ENCODE measurements around the gene CYP4F8.
"Not testable (repeated sequence)": the region's sequence is repeated elsewhere in the genome, so short reads cannot be mapped to it uniquely, and the experiment has no call there.

CYP4F8 gene

GRCh38 chr19:15644816-15645215 is 29.8 kb downstream of the CYP4F8 start:
- DNase-seq: no peak

GRCh38 chr19:15649526-15649925 is 34.5 kb downstream of the CYP4F8 start:
- DNase-seq: no peak

GRCh38 chr19:15650123-15650522 is 35.1 kb downstream of the CYP4F8 start:
- not testable (repeated sequence) for DNase-seq

- no peak for DNase-seq
These were observed 36.8 kb downstream of the CYP4F8 start for GRCh38 chr19:15651791-15652190.

DNA sequence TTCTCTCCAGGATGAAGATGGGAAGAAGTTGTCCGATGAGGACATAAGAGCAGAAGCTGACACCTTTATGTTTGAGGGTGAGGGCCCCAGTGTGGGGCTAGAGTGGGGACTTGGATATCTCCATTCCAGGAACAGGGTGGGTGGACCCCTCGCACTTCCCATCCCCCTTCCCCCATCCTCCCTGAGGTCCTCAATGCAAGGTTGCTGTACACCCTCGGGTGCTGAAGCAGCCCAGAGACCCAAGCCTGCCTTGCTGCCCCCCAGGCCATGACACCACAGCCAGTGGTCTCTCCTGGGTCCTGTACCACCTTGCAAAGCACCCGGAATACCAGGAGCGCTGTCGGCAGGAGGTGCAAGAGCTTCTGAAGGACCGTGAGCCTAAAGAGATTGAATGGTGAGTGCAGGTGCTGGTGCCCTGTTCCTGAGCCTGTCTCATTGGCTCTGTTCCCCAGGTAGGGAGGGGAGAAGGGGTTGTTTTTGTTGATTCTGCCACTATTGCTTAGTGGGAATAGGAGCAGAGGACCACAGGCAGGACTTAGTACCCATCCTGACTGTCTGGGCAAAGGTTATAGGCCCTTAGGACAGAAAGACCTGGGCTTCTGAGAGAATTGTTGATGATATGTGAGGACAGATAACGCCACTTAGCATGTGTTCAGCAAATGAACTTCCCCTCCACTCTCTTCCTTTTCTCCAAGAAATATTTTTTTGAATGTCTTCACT is 37.7 kb downstream of the CYP4F8 start:
- no peak for DNase-seq

DNA sequence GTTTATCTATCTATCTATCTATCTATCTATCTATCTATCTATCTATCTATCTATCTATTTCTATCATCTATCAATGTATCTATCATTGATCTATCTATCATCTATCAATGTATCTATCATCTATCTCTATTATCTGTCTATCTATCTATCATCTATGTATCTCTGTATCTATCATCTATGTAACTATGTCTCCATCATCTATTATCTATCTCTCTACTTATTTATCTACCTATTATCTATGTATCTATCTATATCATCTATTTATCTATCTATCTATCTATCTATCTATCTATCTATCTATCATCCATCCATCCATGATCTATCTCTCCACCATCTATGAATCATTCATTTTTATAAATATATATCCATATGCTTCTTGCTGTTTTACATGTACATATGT is 41.4 kb downstream of the CYP4F8 start:
- no peak for DNase-seq

GRCh38 chr19:15663247-15663646 is 48.2 kb downstream of the CYP4F8 start:
- DNase-seq: no peak

- DNase-seq: no peak
These were observed 51.2 kb downstream of the CYP4F8 start for GRCh38 chr19:15666186-15666585.

- no peak for DNase-seq
These were observed 51.9 kb downstream of the CYP4F8 start for GRCh38 chr19:15666883-15667282.

DNA sequence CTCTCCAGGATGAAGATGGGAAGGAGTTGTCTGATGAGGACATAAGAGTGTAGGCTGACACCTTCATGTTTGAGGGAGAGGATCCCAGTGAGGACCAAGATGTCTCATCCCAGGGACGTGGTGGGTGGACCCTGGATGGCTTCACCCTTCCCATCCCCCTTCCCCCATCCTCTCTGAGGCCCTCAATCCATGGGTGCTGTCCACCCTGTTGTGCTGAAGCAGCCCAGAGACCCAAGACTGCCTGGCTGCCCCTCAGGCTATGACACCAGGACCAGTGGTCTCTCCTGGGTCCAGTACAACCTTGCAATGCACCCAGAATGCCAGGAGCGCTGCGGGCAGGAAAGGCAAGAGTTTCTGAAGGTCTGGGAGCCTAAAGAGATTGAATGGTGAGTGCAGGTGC is 54.4 kb downstream of the CYP4F8 start:
- no peak for DNase-seq

GRCh38 chr19:15669891-15670290 is 54.9 kb downstream of the CYP4F8 start:
- no peak for DNase-seq

DNA sequence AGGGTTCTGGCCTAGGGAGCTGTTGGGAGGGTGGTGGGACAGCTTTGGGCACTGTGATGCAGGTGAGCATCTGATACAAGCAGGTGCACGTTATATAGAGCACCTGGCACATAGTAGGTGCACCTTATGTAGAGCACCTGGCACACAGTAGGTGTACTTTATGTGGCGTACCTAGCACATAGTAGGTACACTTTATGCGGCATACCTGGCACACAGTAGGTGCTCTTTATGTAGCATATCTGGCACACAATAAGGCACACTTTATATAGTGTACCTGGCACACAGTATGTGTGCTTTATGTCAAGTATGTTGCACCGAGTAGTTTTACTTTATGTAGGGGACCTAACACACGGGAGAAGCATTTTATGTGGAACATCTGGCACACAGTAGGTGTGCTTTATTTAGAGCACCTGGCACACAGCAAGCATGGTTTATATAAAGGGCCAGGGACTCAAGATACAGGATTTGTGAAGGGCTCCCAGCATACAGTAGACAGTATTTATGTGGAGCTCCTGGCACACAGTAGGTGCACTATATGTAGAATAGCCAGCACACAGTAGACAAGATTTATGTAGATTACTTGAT is 56.3 kb downstream of the CYP4F8 start:
- DNase-seq: no peak

GRCh38 chr19:15671891-15672579 is 57.0 kb downstream of the CYP4F8 start:
- DNase-seq: no peak

DNA sequence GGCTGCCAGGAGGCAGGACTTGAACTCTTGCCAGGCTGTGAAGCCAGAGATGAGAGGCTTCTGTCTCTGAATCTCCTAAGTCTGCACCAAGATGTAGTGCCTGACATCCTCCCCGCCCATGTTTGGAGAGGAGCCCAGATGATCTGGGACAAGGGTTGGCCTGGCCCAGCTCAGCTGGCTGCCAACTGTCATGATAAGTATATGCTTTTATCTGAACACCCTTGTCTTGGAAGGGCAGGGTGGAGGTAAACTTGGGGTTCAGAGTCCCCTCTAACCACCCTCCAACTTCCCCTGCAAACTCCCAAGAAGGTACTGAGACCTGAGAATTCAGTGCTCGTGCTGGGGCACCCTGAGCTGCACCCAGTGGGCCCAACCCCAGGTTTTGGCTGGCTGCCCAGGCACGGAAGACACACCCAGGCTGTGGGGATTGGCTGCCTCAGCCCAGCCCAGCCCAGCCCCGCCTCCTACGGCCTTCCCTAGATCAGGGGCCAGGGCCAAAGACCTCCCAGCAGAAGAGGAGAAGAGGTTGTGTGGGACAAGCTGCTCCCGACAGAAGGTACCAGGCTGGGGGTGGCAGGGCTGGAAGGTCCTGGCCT is 57.7 kb downstream of the CYP4F8 start, which contains the start of gene CYP4F12:
CYP4F12 (plus strand) TSS at position 508 of the 596 bp plus-strand sequence. CDS start 443 bp downstream, outside the sequence.
- no peak for DNase-seq

GRCh38 chr19:15673176-15673654 is 58.2 kb downstream of the CYP4F8 start:
- DNase-seq: no peak

DNA sequence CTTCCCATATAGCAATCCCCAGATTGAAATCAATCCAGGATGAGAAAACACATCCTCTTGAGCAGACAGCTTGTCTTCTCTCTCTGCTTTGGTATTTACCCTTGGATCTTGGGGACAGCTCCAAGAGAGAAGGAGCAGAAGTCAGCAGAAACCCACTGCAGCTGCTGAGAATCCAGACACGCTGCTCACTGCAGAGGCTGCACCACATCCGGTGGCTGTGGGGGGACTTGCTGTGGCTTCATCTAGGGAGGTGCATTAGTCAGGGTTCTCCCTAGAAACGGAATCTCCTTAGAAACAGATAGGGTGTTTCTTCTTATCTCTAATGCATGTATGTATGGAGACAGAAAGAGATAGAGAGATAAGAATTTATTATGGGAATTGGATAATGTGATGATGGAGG is 60.5 kb downstream of the CYP4F8 start:
- no peak for DNase-seq

- no peak for DNase-seq
These were observed 64.1 kb downstream of the CYP4F8 start for GRCh38 chr19:15679089-15679488.

GRCh38 chr19:15679865-15680264 is 64.8 kb downstream of the CYP4F8 start:
- not testable (repeated sequence) for DNase-seq
